HUES6 (cell line): Measurements from ENCODE around the gene POLR3B.

Source experiments
- H3K27ac ChIP-seq: 2 replicates; pipeline ENCODE4 v1.7.0; 2013; ENCODE audit warnings: low read depth, mild to moderate bottlenecking, low read length, inconsistent platforms
- H3K27me3 ChIP-seq: 2 replicates; pipeline ENCODE4 v1.6.1; 2013; ENCODE audit warnings: low read length; ENCODE audit not compliant: control insufficient read depth, insufficient read depth
- H3K36me3 ChIP-seq: 2 replicates; pipeline ENCODE4 v1.6.1; 2013; ENCODE audit warnings: low read length; ENCODE audit not compliant: control insufficient read depth, insufficient read depth
- H3K4me1 ChIP-seq: 2 replicates; pipeline ENCODE4 v1.6.1; 2013; ENCODE audit warnings: low read length; ENCODE audit not compliant: control insufficient read depth, insufficient read depth
- H3K4me3 ChIP-seq: 2 replicates; pipeline ENCODE4 v1.5.1; 2013; ENCODE audit warnings: low read depth, low read length
- H3K9ac ChIP-seq: one replicate; pipeline ENCODE4 v1.6.1; 2013; ENCODE audit warnings: mild to moderate bottlenecking, low read length
- H3K9me3 ChIP-seq: 2 replicates; pipeline ENCODE4 v1.6.1; 2013; ENCODE audit warnings: low read depth, low read length; ENCODE audit not compliant: control insufficient read depth, insufficient read depth

Gene POLR3B

DNA sequence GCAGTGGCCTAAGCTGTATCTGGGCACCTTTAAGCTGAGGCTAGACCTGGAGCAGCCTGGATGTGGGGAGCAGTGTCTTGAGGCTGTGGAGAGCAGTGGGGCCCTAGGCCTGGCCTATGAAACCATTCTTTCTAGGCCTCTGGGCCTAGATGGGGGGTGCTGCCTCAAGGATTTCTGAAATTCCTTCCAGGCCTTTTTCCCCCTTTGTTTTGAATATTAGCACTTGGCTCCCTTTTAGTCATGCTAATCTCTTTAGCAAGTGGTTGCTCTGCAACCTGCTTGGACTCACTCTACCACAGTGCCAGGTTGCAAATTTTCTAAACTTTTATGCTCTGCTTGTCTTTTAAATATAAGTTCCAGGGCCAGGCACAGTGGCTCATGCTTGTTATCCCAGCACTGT, 183.7 kb downstream of the POLR3B start:
- Histone ChIP-seq H3K4me1 (no peaks in the 10 kb centered on the region), H3K27ac (no peak overlapping the region), H3K9me3 (peaks cover 23% of the 10 kb centered on the region), H3K27me3 (no peaks in the 10 kb centered on the region), H3K4me3 (no peak overlapping the region), H3K36me3 (no peaks in the 10 kb centered on the region), H3K9ac (no peak overlapping the region)

DNA sequence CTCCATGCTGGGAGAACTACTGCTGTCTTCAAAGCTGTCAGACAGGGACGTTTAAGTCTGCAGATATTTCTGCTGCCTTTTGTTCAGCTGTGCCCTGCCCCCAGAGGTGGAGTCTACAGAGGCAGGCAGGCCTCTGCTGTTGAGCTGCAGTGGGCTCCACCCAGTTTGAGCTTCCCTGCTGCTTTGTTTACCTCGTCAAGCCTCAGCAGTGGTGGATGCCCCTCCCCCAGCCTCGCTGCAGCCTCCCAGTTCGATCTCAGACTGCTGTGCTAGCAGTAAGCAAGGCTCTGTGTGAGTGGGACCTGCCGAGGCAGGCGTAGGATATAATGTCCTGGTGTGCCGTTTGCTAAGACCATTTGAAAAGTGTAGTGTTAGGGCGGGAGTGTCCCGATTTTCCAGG, 193.9 kb downstream of the POLR3B start:
- H3K27me3 ChIP-seq, result no peaks in the 10 kb centered on the region
- H3K9ac ChIP-seq, result no peak overlapping the region

DNA sequence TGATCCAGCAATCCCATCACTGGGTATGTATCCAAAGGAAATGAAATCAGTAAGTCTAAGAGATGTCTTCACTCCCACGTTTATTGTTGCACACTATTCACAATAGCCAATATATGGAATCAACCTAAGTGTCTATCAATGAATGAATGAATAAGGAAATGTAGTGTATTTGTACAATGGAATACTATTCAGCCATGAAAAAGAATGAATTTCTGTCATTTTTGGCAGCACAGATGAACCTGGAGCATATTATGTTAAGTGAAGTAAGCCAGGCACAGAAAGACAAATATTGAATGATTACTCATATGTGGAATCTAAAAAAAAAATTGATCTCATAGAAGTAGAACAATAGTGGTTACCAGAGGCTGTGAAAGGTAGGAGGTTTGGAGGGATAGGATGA, 194.7 kb downstream of the POLR3B start:
- Histone ChIP-seq H3K4me1 (no peaks in the 10 kb centered on the region), H3K36me3 (no peaks in the 10 kb centered on the region), H3K9ac (no peak overlapping the region), H3K4me3 (no peak overlapping the region), H3K27me3 (no peaks in the 10 kb centered on the region), H3K27ac (no peak overlapping the region), H3K9me3 (peaks cover 34% of the 10 kb centered on the region)

More for the DNA sequence above, 193.9 kb downstream of the POLR3B start:
- Histone ChIP-seq H3K4me3 (no peak overlapping the region), H3K27ac (no peak overlapping the region), H3K9me3 (peaks cover 34% of the 10 kb centered on the region), H3K36me3 (no peaks in the 10 kb centered on the region), H3K4me1 (no peaks in the 10 kb centered on the region)
